Panc1 (cell line): Measurements from ENCODE around the gene RSL24D1. TPM values are rescaled to one million over a fixed set of nuclear protein-coding genes. Genes with fewer than 3 reads are reported as not detected.

ENCODE experiments used
- ATAC-seq: fragments of 200-7000 bp; cut with Tn5 transposase; 2 replicates; pipeline ENCODE4 v1.9.1; 2020; ENCODE audit warnings: mild to moderate bottlenecking, moderate library complexity
- BruUV-seq: library from RNA; stranded (reverse); fragments of 400-500 nt; replicated peaks from 2 replicates; lab custom pipeline; 2021; lab: Mats Ljungman, UMichigan
- CTCF ChIA-PET: fragments of 300-600 bp; sonication (Branson Sonifier 250); formaldehyde crosslinking; loops from one replicate; lab custom pipeline; 2022; ENCODE audit warnings: antibody characterized with exemption; lab: Charles Lee
- POLR2A ChIA-PET: fragments of 300-600 bp; sonication (Branson Sonifier 250); formaldehyde crosslinking; loops from one replicate; lab custom pipeline; 2022; ENCODE audit warnings: antibody characterized with exemption; lab: Charles Lee
- DNase-seq: peaks from one replicate; pipeline ENCODE4 v3.0.0-alpha.2; 2010; ENCODE audit warnings: low read depth, low spot score
- H3K27ac ChIP-seq: 2 replicates; pipeline ENCODE4 v1.5.1; 2011; ENCODE audit warnings: mild to moderate bottlenecking, low read length, inconsistent platforms
- H3K27me3 ChIP-seq: fragments of 200-500 bp; sonication (Bioruptor generic); 2 replicates; pipeline ENCODE4 v1.6.0; 2014; ENCODE audit warnings: low read length, inconsistent platforms; ENCODE audit not compliant: control insufficient read depth, insufficient read depth
- H3K36me3 ChIP-seq: fragments of 200-500 bp; sonication (Bioruptor generic); 2 replicates; pipeline ENCODE4 v1.5.1; 2014; ENCODE audit warnings: inconsistent platforms, mild to moderate bottlenecking, low read length, moderate library complexity; ENCODE audit not compliant: control insufficient read depth, insufficient read depth
- H3K4me1 ChIP-seq: 2 replicates; pipeline ENCODE4 v1.5.1; 2011; ENCODE audit warnings: inconsistent platforms, mild to moderate bottlenecking, low read length, moderate library complexity; ENCODE audit not compliant: control insufficient read depth, insufficient read depth
- H3K4me3 ChIP-seq, 2 experiments: 2 replicates each; pipeline ENCODE4 v1.5.1; 2011 to 2012; ENCODE audit warnings: low read depth in 2 of 2, low read length in 2 of 2, mild to moderate bottlenecking in 2 of 2, inconsistent platforms in 1 of 2, moderate library complexity in 1 of 2
- H3K9me3 ChIP-seq: fragments of 200-500 bp; sonication (Bioruptor generic); 2 replicates; pipeline ENCODE4 v1.5.1; 2014; ENCODE audit warnings: low read depth, mild to moderate bottlenecking, inconsistent platforms, low read length, moderate library complexity; ENCODE audit not compliant: control insufficient read depth, insufficient read depth
- POLR2AphosphoS5 ChIP-seq: IDR thresholded peaks from 2 replicates; pipeline ENCODE4 v1.6.1; 2012; ENCODE audit warnings: mild to moderate bottlenecking, low read depth, low read length, moderate library complexity
- REST ChIP-seq, 2 experiments: IDR thresholded peaks; 2 replicates each; pipeline ENCODE4 v1.6.1; 2011 to 2012; ENCODE audit warnings: low read depth in 2 of 2, control low read depth in 1 of 2, low read length in 1 of 2, mild to moderate bottlenecking in 1 of 2, moderate library complexity in 1 of 2; ENCODE audit not compliant: insufficient read depth in 1 of 2
- SIN3A ChIP-seq: IDR thresholded peaks from 2 replicates; pipeline ENCODE4 v1.6.1; 2012; ENCODE audit warnings: low read depth, mild to moderate bottlenecking, low read length, moderate library complexity, borderline replicate concordance; ENCODE audit not compliant: insufficient read depth
- TCF7L2 ChIP-seq: IDR thresholded peaks from 2 replicates; pipeline ENCODE4 v1.6.1; 2011; ENCODE audit warnings: mild to moderate bottlenecking, low read depth, low read length, inconsistent platforms
- in situ Hi-C: cut with HindIII; loops from 2 replicates; pipeline ENCODE4 v1.10.0; 2016; ENCODE audit warnings: low sequenced_read_pairs, low pct_unique_long_range_greater_than_20kb
- intact Hi-C: fragments of 100-400 bp; cut with micrococcal nuclease; formaldehyde crosslinking; loops from one replicate; pipeline ENCODE4 v1.10.0; 2022; ENCODE audit not compliant: unreplicated experiment
- total RNA-seq: library from RNA; stranded (reverse); gene quantifications from one replicate; pipeline ENCODE4 v1.2.1, GENCODE V29; 2021; ENCODE audit not compliant: unreplicated experiment
- TF ChIP-seq, protein P1 (sequence below): fragments of 450-650 bp; IDR thresholded peaks from 2 replicates; pipeline ENCODE4 v1.5.1; 2017; ENCODE audit warnings: mild to moderate bottlenecking

The RSL24D1 gene
- total RNA-seq, 1 experiment from 2014 or later = 59.8 TPM

DNA sequence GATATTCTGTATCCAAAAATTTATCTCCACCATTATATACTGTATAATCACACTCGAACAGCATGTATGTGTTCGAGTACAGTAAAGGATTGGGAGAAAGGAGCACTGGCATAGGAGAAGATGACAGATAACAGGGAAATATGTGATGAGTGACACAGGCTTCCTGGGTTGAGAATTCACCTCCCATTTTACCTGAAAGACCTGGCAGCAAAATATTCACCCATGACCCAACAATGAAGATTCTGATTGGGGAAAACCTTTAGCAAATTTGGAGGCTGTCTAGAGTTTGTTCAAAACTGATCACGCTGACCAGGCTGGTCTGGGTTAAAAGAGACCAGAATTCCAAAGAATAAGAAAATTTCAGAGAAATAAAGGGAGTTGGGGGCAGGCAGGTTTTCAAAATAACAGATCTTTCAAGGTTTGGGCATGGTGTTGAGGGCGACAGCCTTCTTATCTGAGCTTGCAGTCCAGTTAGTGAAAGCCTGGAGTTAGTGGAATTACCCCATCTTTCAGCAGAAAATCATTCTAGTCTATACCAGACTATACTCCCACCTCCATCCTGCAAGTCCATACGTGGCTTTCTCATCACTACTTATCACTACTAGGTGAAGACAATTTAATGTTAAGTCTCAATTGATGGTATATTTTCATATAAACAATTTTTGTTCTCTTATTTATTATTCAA lies 42.8 kb upstream of the RSL24D1 start:
- H3K9me3 ChIP-seq = no peaks in the 10 kb centered on the region
- H3K27me3 ChIP-seq = no peaks in the 10 kb centered on the region; the same call in 1 of the 2 replicates
- TF ChIP-seq, protein P1, sequence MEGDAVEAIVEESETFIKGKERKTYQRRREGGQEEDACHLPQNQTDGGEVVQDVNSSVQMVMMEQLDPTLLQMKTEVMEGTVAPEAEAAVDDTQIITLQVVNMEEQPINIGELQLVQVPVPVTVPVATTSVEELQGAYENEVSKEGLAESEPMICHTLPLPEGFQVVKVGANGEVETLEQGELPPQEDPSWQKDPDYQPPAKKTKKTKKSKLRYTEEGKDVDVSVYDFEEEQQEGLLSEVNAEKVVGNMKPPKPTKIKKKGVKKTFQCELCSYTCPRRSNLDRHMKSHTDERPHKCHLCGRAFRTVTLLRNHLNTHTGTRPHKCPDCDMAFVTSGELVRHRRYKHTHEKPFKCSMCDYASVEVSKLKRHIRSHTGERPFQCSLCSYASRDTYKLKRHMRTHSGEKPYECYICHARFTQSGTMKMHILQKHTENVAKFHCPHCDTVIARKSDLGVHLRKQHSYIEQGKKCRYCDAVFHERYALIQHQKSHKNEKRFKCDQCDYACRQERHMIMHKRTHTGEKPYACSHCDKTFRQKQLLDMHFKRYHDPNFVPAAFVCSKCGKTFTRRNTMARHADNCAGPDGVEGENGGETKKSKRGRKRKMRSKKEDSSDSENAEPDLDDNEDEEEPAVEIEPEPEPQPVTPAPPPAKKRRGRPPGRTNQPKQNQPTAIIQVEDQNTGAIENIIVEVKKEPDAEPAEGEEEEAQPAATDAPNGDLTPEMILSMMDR = no peak
- TF ChIP-seq TCF7L2 (no peak), POLR2AphosphoS5 (no peak), SIN3A (no peak), REST (IDR thresholded peaks at IDR 0.05; ENCODE audit: insufficient read depth in 1 of 2, low read depth in 2 of 2, low read length in 1 of 2) (no peak)
- no peaks in the 10 kb centered on the region for H3K4me1 ChIP-seq
- in situ Hi-C loops = no loop called here
- ChIA-PET CTCF (no interaction called here), POLR2A (no interaction called here)
- no peak overlapping the region for H3K27ac ChIP-seq
- no peaks in the 10 kb centered on the region for H3K36me3 ChIP-seq
- ATAC-seq = no peak
- intact Hi-C loops = no loop called here
- no TSS peak for BruUV-seq
- no peak overlapping the region for H3K4me3 ChIP-seq
- DNase-seq = no peak

DNA sequence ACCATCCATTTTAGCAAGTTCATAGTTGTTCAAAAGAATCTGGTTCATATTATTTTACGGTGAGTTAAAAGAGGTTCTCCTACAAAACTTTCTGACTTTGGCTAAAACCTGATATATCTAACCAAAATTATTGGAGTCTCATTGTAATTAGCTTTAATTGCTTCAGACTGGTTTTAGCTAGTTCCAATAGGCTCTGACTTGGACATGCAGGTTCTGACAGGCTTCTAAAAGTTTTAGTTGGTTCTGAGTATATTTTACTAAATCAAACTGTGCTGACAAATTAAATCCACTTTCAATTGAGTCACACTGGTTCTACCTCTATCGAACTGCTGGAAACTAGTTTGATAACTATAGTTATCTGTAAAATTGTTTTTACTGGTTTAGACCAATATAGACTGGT lies 42.1 kb upstream of the RSL24D1 start:
- POLR2A ChIA-PET = no interaction called here
- DNase-seq = no peak
- Histone ChIP-seq H3K4me1 (no peaks in the 10 kb centered on the region), H3K36me3 (no peaks in the 10 kb centered on the region), H3K4me3 (no peak overlapping the region), H3K27me3 (no peaks in the 10 kb centered on the region; the same call in 1 of the 2 replicates), H3K9me3 (no peaks in the 10 kb centered on the region), H3K27ac (no peak overlapping the region)
- TF ChIP-seq, protein P1 = no peak
- no peak for TF ChIP-seq POLR2AphosphoS5
- TF ChIP-seq TCF7L2 = no peak
- BruUV-seq = no TSS peak
- ATAC-seq = no peak
- intact Hi-C loops (no loop called here), in situ Hi-C loops (no loop called here)
- CTCF ChIA-PET = no interaction called here
